BJ (cell line): ENCODE results near the gene PPID. TPM values are rescaled to one million over a fixed set of nuclear protein-coding genes. Genes with fewer than 3 reads are reported as not detected.

ENCODE experiments used
- CTCF ChIA-PET: fragments of 350-600 bp; formaldehyde crosslinking; extraction: SDS; loops from one replicate; lab custom pipeline; 2021; ENCODE audit warnings: antibody characterized with exemption, inconsistent platforms; lab: Yijun Ruan, JAX
- POLR2A ChIA-PET: fragments of 300-600 bp; sonication (Branson Sonifier 250); formaldehyde crosslinking; extraction: SDS; loops from one replicate; lab custom pipeline; 2021; ENCODE audit warnings: antibody characterized with exemption; lab: Charles Lee
- DNase-seq: peaks from one replicate; pipeline ENCODE4 v3.0.0-alpha.2; 2011; ENCODE audit warnings: low read depth
- H3K27me3 ChIP-seq: 2 replicates; pipeline ENCODE4 v1.6.0; 2011; ENCODE audit warnings: low read length; ENCODE audit not compliant: control insufficient read depth, insufficient read depth
- H3K36me3 ChIP-seq: 2 replicates; pipeline ENCODE4 v1.5.1; 2011; ENCODE audit warnings: low read length; ENCODE audit not compliant: control insufficient read depth, insufficient read depth
- H3K4me3 ChIP-seq: 2 replicates; pipeline ENCODE4 v1.5.1; 2011; ENCODE audit warnings: low read depth, mild to moderate bottlenecking, control low read depth, low read length
- CTCF ChIP-seq: IDR thresholded peaks from 2 replicates; pipeline ENCODE4 v1.5.1; 2011; ENCODE audit warnings: low read depth, mild to moderate bottlenecking, control low read depth, inconsistent platforms, low read length, moderate library complexity; ENCODE audit not compliant: insufficient read depth
- polyA plus RNA-seq: library from polyadenylated mRNA; depleted of rRNA; stranded (reverse); fragments of >200 nt; gene quantifications from 2 replicates; pipeline ENCODE4 v1.2.3, GENCODE V29; 2011

Gene PPID
- polyA plus RNA-seq, 1 experiment: 11.3 TPM

GRCh38 chr4:158738866-158739265 lies 15.7 kb upstream of the PPID start:
- ChIA-PET CTCF (interaction anchor here (1.0 kb wide), 1 partner anchor 112 kb away, joined by 3 read pairs; no protein-coding TSS in a partner anchor), POLR2A (no interaction called here)

GRCh38 chr4:158729716-158730559 lies 6.7 kb upstream of the PPID start:
- Histone ChIP-seq H3K27me3 (peaks cover 3% of the 10 kb centered on the region), H3K4me3 (no peak overlapping the region), H3K36me3 (no peaks in the 10 kb centered on the region)
- TF ChIP-seq CTCF: peak; percentile 91
- DNase-seq: no peak
- CTCF ChIA-PET: interaction anchor here (0.7 to 2.3 kb wide), 7 partner anchors 12 to 477 kb away, joined by 3 to 29 read pairs (median 3); no protein-coding TSS in a partner anchor
- POLR2A ChIA-PET: no interaction called here

More at GRCh38 chr4:158738866-158739265, 15.7 kb upstream of the PPID start:
- no peak for DNase-seq
- TF ChIP-seq CTCF: no peak
- H3K27me3 ChIP-seq: no peaks in the 10 kb centered on the region
- H3K36me3 ChIP-seq: no peaks in the 10 kb centered on the region
- no peak overlapping the region for H3K4me3 ChIP-seq

DNA sequence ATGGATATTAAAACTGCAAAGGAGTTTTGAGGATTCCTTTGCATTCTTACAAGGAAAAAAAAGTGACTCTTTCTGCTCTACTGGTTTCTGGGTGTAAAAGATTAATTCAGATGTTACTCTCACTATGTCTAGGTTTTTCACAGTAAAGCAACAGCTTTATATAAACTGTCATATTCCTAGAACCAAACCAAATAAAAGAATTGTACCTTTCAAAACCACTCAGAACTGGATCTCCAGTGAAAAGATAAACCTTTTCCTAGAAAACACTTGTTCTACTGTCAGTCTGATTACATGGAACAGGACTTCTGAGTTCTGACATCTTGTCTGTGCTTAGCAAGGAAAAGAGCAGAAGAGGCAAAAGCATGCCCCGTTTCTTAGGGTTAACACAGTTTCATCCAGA lies 5.0 kb upstream of the PPID start:
- DNase-seq: no peak
- Histone ChIP-seq H3K4me3 (no peak overlapping the region), H3K36me3 (no peaks in the 10 kb centered on the region), H3K27me3 (peaks cover 3% of the 10 kb centered on the region)
- ChIA-PET POLR2A (no interaction called here), CTCF (interaction anchor here (0.6 to 1.6 kb wide), 5 partner anchors 122 to 495 kb away, joined by 3 to 4 read pairs (median 3); no protein-coding TSS in a partner anchor)
- no peak for TF ChIP-seq CTCF

DNA sequence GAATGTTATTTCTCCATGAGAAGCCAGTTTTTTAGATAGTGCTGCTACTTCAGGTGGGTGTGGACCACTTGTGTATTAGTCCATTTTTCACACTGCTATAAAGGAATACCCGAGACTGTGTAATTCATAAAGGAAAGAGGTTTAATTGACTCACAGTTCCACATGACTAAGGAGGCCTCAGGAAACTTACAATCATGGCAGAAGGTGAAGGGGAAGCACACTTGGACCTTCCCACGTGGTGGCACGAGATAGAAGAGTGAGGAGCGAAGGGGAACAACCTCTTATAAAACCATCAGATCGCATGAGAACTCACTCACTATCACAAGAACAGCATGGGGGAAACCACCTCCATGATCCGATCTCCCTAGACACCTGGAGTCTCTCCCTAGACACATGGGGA lies 3.4 kb upstream of the PPID start:
- ChIA-PET POLR2A (no interaction called here), CTCF (interaction anchor here (1.2 kb wide), 1 partner anchor 477 kb away, joined by 4 read pairs; no protein-coding TSS in a partner anchor)
- H3K36me3 ChIP-seq: no peaks in the 10 kb centered on the region
- peaks cover 3% of the 10 kb centered on the region for H3K27me3 ChIP-seq
- TF ChIP-seq CTCF: no peak
- no peak overlapping the region for H3K4me3 ChIP-seq
- no peak for DNase-seq

DNA sequence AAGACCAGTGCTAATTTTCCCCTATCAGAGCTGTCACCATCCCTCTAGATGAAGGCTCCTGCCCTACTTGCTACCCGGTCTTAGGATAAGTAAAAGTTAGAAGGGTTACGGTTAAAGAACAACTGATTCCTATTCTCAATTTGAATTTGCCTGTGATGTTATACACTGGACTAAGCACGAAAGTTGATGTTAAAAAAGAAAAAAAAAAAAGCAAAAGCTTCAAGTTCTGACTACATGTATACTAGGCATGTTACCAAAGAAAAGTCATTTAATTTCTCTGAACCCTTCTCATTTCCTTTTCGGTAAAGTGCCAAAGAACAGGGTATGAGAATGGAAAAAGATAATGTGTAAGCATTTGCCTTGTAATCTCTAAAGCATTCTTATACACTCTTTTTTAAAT lies 1.4 kb upstream of the PPID start:
- CTCF ChIA-PET: interaction anchor here (0.7 to 1.9 kb wide), 5 partner anchors 127 to 560 kb away, joined by 3 to 9 read pairs (median 3); no protein-coding TSS in a partner anchor
- Histone ChIP-seq H3K36me3 (no peaks in the 10 kb centered on the region), H3K4me3 (no peak overlapping the region), H3K27me3 (peaks cover 3% of the 10 kb centered on the region)
- POLR2A ChIA-PET: no interaction called here
- no peak for TF ChIP-seq CTCF
- DNase-seq: no peak
